C4-2B (cell line): ENCODE data around the gene GLOD4.

Experiments
- CTCF ChIP-seq: fragments of 450-650 bp; conservative IDR thresholded peaks from 2 replicates; pipeline ENCODE4 v1.5.1; 2017; ENCODE audit warnings: mild to moderate bottlenecking
- ZFX ChIP-seq: fragments of 450-650 bp; IDR thresholded peaks from 2 replicates; pipeline ENCODE4 v1.6.1; 2017

- TF ChIP-seq CTCF, result no peak
- no peak for TF ChIP-seq ZFX
Observed at GRCh38 chr17:773016-773415, 9.1 kb downstream of the GLOD4 start.
